Measurements from ENCODE around the gene ARHGAP9.

Gene ARHGAP9

GRCh38 chr12:57472391-57472790 is 7.3 kb downstream of the ARHGAP9 start:
- Histone ChIP-seq H3K36me3 (ENCODE audit: insufficient read depth, low read length) (peaks cover 7% of the 10 kb centered on the region; the same call in 1 of the 2 replicates), H3K9me2 (replicated peaks; ENCODE audit: low read depth, low read length) (no peaks in the 10 kb centered on the region), H3K9me3 (ENCODE audit: insufficient read depth, low read depth, low read length) (no peaks in the 10 kb centered on the region), H3K4me3 (ENCODE audit: low read length, poor library complexity, severe bottlenecking) (no peak overlapping the region), H3K9ac (ENCODE audit: low read depth, low read length, poor library complexity, severe bottlenecking) (no peak overlapping the region), H3F3A (ENCODE audit: low read depth) (no peaks in the 10 kb centered on the region), H3K4me1 (ENCODE audit: insufficient read depth, low read length, poor library complexity, severe bottlenecking) (peaks cover 26% of the 10 kb centered on the region), H3K79me2 (ENCODE audit: insufficient read depth, low read length) (peaks cover 37% of the 10 kb centered on the region), H3K27me3 (ENCODE audit: insufficient read depth, low read length, poor library complexity, severe bottlenecking) (no peaks in the 10 kb centered on the region), H2AFZ (ENCODE audit: low read length) (no peak overlapping the region), H3K4me2 (ENCODE audit: low read depth, low read length, poor library complexity, severe bottlenecking) (no peak overlapping the region), H4K20me1 (ENCODE audit: insufficient read depth, low read length, poor library complexity, severe bottlenecking) (peaks cover 3% of the 10 kb centered on the region)
- TF ChIP-seq EZH2phosphoT487 (IDR thresholded peaks at IDR 0.05; ENCODE audit: borderline replicate concordance), result no peak
- no peak for TF ChIP-seq CTCF (conservative IDR thresholded peaks at IDR 0.05; ENCODE audit: low read length)

GRCh38 chr12:57471661-57472060 is 8.0 kb downstream of the ARHGAP9 start:
- Histone ChIP-seq H3F3A (ENCODE audit: low read depth) (no peaks in the 10 kb centered on the region), H3K4me1 (ENCODE audit: insufficient read depth, low read length, poor library complexity, severe bottlenecking) (peaks cover 18% of the 10 kb centered on the region), H2AFZ (ENCODE audit: low read length) (no peak overlapping the region), H3K36me3 (ENCODE audit: insufficient read depth, low read length) (peaks cover 7% of the 10 kb centered on the region; the same call in 1 of the 2 replicates), H3K27me3 (ENCODE audit: insufficient read depth, low read length, poor library complexity, severe bottlenecking) (no peaks in the 10 kb centered on the region), H3K9me3 (ENCODE audit: insufficient read depth, low read depth, low read length) (no peaks in the 10 kb centered on the region), H3K79me2 (ENCODE audit: insufficient read depth, low read length) (peaks cover 30% of the 10 kb centered on the region), H3K4me2 (ENCODE audit: low read depth, low read length, poor library complexity, severe bottlenecking) (no peak overlapping the region), H3K4me3 (ENCODE audit: low read length, poor library complexity, severe bottlenecking) (no peak overlapping the region), H3K9me2 (replicated peaks; ENCODE audit: low read depth, low read length) (no peaks in the 10 kb centered on the region), H3K9ac (ENCODE audit: low read depth, low read length, poor library complexity, severe bottlenecking) (no peak overlapping the region), H4K20me1 (ENCODE audit: insufficient read depth, low read length, poor library complexity, severe bottlenecking) (peaks cover 3% of the 10 kb centered on the region)
- TF ChIP-seq CTCF (conservative IDR thresholded peaks at IDR 0.05; ENCODE audit: low read length) (no peak), EZH2phosphoT487 (IDR thresholded peaks at IDR 0.05; ENCODE audit: borderline replicate concordance) (no peak)

GRCh38 chr12:57470970-57471656 is 8.6 kb downstream of the ARHGAP9 start:
- no peaks in the 10 kb centered on the region for H3F3A ChIP-seq (ENCODE audit: low read depth)
- peaks cover 13% of the 10 kb centered on the region for H3K4me1 ChIP-seq (ENCODE audit: insufficient read depth, low read length, poor library complexity, severe bottlenecking)
- H4K20me1 ChIP-seq (ENCODE audit: insufficient read depth, low read length, poor library complexity, severe bottlenecking), result peaks cover 3% of the 10 kb centered on the region
- no peak overlapping the region for H3K9ac ChIP-seq (ENCODE audit: low read depth, low read length, poor library complexity, severe bottlenecking)
- H3K79me2 ChIP-seq (ENCODE audit: insufficient read depth, low read length), result peaks cover 24% of the 10 kb centered on the region
- no peaks in the 10 kb centered on the region for H3K27me3 ChIP-seq (ENCODE audit: insufficient read depth, low read length, poor library complexity, severe bottlenecking)
- H3K36me3 ChIP-seq (ENCODE audit: insufficient read depth, low read length), result peaks cover 7% of the 10 kb centered on the region; the same call in 1 of the 2 replicates
- no peaks in the 10 kb centered on the region for H3K9me2 ChIP-seq (replicated peaks; ENCODE audit: low read depth, low read length)
- H3K4me2 ChIP-seq (ENCODE audit: low read depth, low read length, poor library complexity, severe bottlenecking), result no peak overlapping the region
- no peak overlapping the region for H2AFZ ChIP-seq (ENCODE audit: low read length)
- H3K9me3 ChIP-seq (ENCODE audit: insufficient read depth, low read depth, low read length), result no peaks in the 10 kb centered on the region
- TF ChIP-seq EZH2phosphoT487 (IDR thresholded peaks at IDR 0.05; ENCODE audit: borderline replicate concordance) (no peak), CTCF (conservative IDR thresholded peaks at IDR 0.05; ENCODE audit: low read length) (no peak)
- H3K4me3 ChIP-seq (ENCODE audit: low read length, poor library complexity, severe bottlenecking), result no peak overlapping the region

Measured in Loucy (cell line).